GM19328 (cell line): ENCODE results near the gene LRRC52.

Experiments used
- ATAC-seq: cut with Tn5 transposase; IDR thresholded peaks from one replicate; pipeline ENCODE4 v1.9.1; 2021; ENCODE audit warnings: mild to moderate bottlenecking, moderate library complexity; ENCODE audit not compliant: unreplicated experiment

LRRC52 gene

DNA sequence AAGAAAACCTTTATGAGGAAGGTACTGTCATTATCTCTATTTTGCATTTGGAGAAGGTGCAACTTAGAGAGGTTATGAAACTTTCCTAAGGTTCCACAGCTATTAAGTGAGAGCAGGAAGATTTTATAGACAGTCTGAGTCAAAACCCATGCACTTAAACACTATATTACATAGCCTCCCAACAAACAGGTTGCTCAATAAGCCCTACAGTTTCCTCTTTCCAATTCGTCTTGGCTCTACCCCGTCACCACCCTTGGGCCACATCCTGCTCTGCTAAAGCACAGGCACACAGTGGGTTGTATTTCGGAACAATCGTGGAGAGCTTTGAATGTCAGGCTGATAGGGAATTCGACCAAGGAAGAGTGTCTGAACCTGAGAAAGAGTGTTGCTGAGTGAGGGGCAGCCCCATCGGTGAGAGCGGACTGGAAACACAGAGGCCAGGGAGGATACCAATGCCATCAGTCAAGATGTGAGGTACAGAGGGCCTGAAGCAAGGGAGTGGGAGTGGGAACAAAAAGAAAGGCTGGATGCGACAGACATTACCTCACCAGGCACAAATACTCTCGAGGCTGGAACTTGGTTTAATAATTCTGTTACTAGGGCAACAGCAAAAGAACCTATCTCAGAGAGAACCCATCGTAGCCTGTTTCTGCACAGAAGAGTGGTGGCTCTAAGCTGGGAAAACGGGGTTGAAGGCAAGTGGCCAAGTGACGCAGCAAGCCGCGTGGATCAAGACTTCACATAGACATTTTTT, 6.3 kb upstream of the LRRC52 start:
- ATAC-seq, result no peak

DNA sequence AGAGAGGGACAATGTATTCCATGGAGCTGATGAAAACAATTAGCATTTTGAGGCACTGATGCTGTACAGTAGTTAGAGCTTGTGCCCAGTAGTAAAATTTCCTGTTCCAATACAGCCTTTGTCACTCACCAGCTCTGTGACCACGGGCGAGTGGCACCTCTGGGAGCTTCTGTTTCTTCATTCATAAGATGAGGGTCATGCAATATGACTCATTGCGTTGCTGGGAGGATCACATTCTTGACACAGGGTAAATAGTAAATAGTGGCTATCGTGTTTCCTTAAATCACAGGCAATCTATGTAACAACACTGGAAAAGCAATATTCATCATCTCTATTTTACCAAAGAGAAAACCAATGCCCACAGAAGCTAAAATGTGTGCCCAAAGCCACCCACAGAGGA, 4.5 kb upstream of the LRRC52 start:
- ATAC-seq, result no peak

DNA sequence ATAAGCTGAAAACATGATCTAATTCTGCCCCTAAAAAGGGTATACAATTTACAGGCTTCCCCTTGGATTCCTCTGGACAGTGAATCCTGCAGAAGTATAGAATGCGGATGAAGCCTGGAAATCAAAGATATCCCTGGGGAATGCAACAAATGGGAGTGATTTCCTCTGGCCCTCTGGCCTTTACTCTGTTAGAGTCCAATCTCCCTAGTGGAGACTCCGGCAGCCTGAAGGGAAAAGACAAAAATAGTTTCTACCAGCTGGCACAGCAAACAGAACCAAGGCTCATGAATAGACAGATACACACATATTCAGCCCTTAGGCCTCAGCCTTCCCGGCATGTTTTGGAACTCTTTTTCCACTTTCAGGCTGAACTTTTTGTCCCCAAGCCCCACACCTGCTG, 3.9 kb upstream of the LRRC52 start:
- ATAC-seq, result no peak

DNA sequence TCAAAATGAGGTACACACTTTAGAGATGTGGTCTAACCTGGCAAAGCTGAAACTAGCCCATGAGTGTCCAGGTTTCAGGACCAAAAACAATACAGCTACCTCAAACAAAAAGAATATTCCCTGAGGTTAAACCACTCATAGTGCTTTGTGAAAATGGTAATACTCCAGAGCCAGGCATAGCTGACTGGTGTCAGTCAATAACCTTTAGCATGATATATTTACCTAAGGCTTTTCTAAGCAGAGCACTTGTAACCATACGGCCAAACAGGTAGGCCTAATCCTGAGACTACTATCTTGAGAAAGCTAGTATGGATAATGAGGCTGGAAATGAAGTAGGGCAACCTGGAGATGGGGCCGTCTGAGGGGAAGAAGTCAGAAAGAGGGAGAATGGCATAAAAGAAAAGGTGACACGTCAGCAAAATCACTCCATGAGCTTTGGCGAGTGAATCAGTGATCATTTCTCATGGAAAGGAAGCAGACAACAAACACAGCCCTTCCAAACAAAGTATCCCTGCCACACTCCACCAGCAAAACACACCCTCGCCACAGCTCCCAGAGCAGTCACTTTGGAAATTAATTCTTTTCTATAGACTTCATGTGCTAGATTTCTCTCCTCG, 1.7 kb upstream of the LRRC52 start:
- ATAC-seq, result no peak

DNA sequence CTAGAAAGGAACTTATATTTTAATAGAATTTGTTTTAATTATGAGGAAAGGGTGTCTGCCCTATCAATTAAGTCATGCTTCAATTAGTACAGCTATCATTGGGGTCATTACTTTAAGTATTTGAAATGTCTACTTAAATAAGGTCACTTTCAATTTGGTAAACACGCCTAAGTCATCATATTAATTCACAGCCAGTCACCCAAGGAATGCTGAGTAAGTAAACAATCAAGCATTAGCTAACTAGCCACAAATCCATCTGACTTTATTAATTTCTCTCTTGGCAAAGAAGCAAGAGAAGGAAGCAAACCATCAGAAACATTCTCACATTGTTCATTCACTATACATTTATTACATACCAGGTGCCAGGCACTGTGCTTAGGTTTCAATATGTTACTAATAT, 1.2 kb upstream of the LRRC52 start:
- no peak for ATAC-seq

DNA sequence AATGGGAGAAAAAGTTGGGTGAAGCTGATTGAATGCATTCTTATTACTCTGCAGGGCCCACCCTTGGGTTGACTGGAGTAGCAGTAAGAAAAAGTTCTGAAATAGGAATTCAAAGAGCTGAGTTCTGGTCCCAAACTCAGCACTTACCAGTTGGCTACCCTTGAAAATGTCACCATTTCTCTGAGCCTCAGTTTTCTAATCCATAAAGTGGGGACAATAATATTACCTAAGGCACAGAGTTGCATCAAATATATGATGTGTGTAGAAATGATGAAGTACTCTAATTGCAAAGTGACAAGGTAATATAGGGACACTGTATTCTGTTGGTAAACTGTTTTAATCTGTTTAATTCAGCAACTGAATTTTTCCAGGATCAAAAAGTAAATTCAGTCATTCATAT, 1.2 kb downstream of the LRRC52 start:
- no peak for ATAC-seq

DNA sequence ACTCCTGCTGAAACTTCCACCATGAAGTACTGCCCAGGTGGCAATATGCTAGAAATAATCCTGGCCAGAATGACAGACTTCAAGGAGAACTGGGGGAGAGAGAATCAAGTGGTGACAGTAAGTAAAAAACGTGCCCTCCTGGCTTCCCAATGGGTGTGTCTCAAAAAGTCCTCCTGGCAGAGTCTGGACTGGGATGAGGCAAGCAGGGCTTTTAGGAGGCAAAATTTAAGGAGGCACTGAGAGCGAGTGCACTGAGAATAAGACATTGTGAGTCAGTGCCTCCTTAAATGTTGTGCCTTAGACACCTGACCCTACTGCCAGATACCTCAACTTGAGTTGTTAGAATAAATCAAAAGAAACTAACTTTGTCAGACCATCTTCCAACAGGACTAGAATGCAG, 2.2 kb downstream of the LRRC52 start:
- no peak for ATAC-seq

DNA sequence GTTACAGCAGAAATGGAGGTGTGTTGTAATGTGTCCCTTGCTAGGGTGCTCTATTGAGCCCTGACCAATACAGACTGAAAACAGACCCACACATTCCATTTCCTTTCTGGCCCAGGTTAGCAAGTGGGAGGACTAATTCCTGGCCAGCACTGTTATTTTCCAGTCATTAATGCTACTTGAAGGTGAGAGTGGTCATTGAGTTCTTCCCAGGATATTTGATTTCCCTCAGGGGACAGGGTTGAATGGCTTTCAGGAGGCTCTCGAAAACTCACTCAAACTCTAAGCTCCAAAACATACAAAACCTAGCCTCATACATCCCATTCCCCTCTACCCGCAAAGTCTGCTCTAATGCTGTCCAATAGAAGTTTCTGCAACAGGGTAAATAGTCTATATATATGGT, 6.2 kb downstream of the LRRC52 start:
- ATAC-seq, result no peak

DNA sequence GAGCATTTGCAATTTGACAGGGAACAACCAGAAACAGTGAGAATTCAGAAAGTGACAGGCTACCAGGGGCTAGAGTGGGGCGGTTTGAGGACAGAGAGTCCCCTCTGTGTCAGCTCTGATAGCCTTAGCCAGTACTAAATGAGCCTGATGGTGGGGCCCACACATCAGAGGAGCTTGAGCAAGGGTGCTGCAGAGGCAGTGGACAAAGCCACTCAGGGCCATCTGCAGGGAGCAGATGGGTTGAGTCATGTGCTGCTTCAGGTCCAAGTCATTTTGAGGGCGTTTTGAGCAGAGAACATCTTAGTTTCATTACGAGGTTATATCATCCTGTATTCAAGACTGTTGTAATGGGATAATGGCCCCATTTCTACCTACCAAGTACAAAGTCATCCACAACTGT, 7.7 kb downstream of the LRRC52 start:
- ATAC-seq, result no peak

DNA sequence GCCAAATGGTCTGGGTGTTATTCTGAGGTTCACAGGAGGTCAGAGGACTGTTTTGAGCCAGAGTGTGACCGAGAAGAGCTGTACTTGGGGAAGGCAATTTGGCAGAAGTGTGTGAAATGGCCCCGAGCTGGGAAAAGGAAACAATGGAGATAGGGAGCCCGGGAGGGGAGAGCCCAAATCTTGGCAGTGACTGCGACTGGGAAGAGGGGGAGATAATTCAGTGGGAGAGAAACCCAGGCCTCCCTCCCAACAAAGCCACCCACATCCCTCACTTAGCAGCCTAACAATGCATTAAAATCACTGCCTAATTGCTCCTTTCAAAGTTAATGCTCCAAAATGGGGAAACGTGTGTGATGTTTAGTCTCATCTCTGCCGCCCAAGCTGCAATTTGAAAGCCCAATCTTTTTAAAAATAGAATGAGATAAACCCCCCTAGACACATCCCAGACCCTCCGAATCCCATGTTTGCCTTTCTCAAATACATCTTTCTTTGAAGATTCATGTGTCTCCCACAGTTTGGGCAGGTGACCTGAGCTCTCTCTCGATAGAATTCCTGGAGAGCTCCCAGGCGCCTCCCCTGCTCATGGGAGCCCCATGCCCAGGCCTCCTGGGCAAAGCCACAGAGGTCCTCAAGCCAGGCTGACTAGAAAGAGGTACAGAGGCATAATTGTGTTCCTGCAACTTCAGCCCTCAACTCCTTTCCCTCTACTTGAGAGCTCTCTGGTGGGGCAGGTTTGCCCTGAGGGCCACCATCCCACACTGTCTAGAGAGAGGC, 17.3 kb downstream of the LRRC52 start:
- no peak for ATAC-seq

DNA sequence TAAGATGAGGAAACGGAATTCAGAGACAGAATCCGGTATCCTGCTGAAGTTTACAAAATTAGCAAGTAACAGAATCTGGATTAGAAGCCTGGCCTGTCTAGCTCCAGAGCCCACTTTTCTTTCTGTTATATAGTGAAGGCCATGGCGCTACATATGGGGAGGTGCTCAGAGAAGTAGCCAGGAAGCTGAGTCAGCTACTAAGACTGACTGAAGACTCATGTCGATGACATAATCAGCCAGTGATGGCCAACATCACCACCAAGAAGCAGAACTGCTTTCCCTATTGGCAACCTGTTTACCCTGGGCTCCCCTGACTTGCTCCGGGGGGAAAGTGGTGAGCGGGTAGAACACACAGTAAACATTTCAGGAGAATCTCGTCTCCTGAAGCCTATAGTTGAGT, 18.8 kb downstream of the LRRC52 start:
- ATAC-seq, result no peak

DNA sequence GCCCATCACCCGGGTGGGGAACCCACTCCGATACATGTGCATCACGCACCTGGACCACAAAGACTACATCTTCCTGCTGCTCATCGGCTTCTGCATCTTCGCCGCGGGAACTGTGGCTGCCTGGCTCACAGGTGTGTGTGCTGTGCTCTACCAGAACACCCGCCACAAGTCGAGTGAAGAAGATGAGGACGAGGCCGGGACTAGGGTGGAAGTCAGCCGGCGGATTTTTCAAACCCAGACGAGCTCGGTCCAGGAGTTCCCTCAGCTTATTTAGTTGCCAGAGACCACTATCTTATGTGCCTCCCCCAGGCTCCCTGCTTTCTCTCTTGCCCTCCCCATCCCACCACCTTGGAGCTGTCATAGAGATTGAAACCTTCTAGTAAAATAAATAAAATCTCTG, 19.8 kb downstream of the LRRC52 start:
- ATAC-seq, result no peak

DNA sequence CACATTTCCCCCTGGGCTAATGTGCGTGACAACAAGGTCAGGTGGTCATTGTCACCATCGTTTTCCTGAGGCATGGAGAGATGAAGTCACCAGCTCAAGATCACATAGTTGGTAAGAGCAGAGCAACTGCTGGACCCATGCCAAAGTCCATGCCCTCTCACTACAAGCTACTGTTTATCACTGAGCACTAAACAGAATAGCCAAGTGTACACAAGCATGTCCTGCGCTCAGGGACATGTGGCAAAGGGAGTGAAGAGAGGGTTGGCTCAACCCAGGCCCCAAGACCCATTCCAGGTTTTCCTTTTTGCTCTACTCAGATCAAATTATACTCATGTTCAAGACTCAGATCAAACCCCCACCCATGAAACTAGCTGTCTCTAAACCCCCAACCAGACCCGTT, 20.8 kb downstream of the LRRC52 start:
- ATAC-seq, result no peak

DNA sequence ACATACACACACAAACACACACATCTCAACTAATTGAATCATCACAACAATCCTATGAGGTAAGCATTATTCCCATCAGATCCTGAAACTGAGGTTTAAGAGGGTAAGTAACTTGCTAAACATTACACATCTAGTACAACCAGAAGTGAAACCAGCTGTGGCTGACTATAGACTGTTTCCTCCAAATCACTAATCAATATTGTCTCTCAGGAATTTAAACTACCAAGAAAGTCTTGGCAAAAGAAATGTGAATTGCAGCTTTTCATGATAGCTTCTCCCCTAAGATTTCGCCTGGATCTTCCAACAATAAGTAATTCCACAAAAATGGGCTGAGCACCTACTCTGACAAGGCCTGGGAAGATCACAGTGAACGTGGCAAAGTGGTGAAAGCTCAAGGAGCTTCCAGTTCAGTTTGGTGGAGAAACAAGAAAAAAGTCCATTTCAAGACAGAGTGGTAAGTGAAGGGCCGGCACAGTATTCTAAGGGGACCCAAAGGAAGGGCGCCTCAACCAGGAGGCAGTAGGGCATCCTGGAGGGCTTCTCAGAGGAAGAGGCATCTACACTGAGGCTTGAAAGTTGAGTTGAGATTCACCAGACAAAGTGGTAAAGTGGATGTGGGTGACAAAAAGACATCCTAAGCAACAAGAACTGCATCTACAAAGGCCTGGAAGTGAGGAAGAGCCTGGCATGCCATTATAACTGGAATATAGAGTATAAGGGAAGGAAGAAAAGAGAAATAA, 22.1 kb downstream of the LRRC52 start:
- ATAC-seq, result no peak

DNA sequence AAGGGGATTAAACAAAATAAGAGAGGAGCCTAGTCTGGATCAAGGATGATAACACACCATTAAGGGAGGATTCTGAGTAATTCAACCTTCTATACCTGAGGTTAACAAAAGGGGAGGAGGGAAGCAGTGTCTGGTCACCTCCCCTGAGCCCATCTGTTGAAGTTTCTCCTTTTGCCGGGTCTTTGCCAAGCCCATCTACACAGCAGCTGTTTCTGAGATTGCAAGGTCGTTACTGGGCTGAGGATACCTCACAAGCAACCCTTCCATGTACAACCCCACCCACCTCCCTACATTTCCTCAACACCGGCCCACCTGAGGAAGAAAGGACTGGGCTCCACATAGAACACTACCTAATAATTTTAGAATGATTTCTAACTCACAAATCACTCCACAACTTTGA, 26.3 kb downstream of the LRRC52 start:
- ATAC-seq, result no peak

DNA sequence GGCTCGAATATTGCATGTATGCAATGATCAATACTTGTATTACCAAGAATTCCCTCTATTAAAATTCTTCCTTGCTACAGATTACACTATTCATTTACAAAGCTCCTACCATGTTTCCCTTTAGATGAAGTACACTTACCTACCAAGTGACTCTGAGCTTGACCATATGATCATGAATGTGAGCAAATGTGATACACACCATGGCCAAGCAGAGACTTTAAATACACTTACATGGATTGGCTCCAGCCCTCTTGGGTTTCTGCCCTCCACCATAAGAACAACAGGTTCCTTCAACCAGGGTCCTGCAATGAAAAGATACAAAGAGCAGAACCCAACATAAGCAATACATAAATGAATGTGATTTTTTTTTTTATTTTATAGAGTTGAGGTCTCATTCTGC, 30.0 kb downstream of the LRRC52 start:
- no peak for ATAC-seq

DNA sequence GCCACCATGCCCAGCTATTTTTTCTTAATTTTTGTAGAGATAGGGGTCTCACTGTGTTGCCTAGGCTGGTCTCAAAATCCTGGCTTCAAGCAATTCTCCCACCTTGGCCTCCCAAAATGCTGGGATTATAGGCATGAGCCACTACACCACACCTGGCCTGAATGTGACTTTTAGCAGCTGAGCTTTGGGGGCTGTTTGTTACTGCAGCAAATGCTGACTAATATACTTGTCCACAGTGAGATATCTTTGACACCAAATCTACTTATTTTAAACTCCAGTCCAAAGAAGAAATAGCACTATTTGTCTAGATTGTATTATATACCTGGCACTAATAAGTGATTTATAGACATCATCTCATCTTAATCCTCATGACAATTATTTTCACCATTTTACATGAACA, 30.5 kb downstream of the LRRC52 start:
- no peak for ATAC-seq

DNA sequence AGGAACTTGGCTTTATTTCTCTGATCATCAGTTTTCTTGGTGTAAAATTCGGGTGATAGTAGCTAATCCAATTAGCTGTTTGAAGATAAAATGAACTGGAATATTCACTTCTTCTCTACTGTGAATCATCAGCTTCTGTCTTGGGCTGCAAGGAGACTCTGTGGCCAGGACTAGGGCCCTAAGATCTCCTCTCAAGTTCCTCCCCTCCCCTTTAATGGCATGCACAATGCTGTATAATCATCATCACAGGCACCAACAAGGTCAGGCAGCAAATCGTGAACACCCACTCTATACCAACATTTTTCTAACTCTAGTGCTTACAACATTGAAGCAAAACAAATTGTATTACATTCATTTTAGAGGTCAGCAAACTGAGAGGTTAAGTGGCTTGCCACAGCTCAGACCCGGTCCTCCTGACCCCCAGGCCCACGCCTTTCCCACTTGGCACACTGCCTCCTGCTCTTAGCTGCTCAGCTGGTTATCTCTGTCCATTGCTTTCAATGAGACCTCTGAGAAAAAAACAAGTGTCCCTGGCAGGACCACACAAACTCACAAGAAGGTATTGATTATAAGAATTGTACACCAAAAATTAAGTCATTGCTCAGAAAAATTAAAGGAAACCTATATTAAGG, 31.8 kb downstream of the LRRC52 start:
- ATAC-seq, result no peak

DNA sequence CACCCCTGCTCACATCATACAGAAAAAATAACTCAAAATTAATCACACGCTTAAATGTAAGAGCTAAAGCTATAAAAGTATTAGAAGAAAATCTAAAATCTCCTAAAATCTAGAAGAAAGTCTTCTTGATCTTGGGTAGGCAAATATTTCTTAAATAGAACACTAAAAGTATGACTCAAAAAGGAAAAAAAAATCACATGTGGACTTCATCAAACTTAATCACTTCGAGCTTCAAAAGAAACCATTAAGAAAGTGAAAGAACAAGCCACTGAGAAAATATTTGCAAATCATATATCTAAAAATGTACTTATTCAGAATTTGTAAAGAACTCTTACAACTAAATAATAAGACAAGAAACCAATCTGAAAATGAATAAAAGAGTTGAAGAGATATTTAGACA, 32.7 kb downstream of the LRRC52 start:
- ATAC-seq, result no peak

DNA sequence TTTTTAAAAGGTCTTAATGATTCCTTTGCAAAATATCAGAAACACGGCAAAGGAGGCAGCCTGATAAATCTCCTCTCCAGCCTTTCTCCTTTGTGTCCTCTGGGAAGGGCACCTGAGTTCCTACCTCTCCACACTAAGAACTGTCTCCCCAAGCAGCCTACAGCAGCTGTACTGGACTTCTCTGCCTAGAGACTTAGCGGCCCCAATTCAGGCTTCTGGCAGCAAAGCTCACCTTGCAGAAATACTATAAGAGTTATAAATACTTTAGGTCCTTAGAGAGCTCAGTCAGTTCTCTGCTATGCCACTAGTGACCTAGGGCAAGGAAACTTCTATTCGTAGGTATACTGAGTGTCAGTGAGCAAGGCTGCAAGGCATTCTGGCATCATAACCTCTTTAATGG, 33.9 kb downstream of the LRRC52 start:
- ATAC-seq, result no peak
